ENCODE results near the gene CENPT.
"Not testable (repeated sequence)": the region's sequence is repeated elsewhere in the genome, so short reads cannot be mapped to it uniquely, and the experiment has no call there.

The CENPT gene

DNA sequence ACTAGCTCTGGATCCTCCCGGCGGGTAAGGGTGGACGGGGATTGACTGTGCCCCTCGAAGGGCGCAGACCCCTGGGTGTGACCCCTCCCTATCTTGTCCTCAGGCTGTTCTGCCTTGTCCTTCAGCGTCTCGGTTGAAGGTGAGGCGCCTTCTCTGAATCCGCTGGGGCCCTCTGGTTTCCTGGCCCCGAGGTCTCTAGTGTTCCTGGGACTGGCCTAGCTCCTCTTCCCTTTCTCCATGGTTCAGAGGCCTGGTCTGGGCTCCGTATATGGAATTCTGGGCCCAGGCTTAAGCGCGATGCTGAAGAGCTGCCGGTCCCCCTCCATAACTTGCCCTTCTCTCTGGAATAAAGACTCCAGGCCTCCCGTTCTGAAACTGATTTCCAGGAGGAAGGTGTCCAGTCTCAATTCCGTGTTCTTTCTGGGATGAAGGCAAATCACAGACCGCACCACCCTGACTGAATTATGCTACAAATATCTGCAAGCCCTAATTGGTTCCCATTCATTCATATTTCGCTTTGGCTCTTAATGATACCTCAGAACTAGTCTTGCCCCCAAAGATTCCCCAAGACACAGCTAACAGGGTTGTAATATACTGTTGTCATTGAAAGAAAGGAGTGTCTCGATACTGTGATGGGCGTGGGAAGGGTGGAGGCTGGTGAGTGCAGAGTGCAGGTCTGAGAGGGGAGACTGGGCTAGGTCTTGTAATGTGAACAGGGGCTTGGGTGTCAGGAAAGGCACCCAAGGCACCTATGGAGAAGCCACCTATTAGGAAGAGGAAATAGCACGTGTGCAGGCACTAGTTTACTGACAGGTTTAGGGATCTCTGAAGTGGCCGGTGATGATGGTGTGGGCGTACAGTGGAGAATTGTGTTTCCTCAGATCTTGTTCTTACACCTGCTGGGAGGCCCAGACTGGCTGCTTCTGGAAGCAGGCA lies 26.2 kb upstream of the CENPT start:
- no peak for DNase-seq (ENCODE audit: low read depth)

DNA sequence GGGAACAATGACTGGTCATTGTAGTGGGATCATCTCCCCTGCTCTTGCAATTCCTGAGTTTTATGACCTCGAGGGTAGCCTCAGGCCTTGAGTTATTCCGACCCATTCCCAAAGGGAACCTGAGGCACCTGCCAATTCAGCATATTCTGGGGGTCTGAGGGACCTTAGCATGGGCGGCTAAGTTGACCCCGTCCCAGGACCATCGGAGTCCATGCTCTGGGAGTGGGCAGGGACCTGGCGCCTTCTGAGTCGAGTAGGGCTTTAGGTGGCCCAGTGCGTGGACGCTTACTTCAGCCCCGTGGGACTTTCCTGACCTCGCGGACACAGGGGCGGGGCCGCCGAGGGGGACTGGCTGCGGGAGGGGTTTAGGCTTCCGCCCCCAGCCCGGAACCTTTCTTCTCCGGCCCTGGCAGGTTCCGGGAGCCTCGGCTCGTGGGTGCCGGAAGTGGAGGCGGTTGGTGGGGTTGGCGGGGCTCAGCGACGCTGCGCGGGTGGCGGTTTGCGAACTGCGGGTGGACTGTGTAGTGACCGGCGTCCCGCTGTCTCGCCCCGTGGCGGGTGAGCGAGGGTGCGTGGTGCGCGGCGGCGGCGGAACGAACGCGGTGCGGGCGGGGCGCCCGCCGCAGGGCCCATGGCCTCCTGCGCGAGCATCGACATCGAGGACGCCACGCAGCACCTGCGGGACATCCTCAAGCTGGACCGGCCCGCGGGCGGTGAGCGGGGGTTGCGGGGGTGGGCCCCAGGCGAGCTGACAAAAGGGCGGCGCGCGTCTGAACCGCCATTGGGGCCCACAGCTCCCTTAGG lies 25.3 kb upstream of the CENPT start, which contains the start of gene EDC4:
TSS of gene EDC4 (plus strand) at position 422 of the 804 bp plus-strand sequence. CDS start at position 632, 210 bp downstream.
- DNase-seq (ENCODE audit: low read depth) = no peak

DNA sequence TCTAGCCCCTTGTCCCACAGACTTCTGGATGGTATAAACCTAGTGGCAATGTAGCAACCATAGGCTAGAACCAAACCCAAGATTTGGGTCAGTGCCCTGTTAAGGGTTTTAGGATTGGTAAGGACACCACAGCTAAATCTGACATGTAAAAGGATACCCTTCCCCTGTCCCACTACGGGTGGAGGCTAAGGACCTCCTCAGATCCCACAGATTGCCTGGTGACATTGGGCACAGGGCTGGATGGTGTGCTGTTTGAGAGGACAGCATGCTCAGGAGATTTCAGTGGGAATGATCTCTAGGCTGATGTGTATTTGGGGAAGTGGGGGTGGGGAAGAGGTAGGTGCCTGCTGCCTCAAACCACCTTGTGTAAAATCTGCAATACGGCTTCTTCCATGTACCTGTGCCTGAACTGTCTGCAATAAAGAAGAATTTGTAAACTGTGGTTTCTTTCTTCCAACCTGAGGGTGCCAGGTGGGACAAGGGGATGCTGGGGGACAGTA lies 24.7 kb upstream of the CENPT start:
- DNase-seq (ENCODE audit: low read depth) = no peak

DNA sequence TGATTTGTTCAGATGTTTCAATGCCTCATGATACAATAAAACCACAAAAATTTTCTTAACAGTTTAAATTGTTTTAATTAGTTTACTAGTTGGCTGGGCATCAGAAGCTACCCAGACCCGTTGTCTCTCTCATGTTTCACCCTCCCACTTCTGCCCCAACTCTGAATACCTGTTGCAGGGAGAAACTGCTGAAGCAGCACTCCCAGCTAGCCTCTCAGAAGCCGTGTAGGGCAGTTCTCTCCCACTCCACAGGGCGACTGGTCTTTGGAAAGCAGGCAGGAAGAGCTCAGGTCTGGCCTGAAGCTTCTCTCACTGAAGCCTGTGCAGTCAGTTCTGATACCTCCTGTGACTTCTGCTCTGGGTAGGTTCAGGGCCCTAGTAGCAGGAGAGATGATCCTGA lies 23.8 kb upstream of the CENPT start:
- no peak for DNase-seq (ENCODE audit: low read depth)

DNA sequence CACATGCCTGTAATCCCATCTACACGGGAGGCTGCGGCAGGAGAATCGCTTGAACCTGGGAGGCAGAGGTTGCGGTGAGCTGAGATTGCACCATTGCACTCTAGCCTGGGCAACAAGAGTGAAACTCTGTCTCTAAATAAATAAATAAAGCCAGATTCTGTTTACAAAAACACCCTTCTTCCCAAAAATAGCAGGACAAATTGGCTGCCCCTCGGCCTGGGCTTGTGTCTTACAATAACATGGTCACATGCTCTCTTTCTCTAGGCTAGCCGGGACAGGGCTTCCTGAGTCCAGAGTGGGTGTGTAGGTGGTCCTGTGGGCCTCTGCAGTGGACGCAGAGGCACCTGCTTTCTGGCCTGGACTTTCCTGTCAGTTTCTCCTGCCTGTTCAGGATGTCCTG lies 22.2 kb upstream of the CENPT start:
- no peak for DNase-seq (ENCODE audit: low read depth)

DNA sequence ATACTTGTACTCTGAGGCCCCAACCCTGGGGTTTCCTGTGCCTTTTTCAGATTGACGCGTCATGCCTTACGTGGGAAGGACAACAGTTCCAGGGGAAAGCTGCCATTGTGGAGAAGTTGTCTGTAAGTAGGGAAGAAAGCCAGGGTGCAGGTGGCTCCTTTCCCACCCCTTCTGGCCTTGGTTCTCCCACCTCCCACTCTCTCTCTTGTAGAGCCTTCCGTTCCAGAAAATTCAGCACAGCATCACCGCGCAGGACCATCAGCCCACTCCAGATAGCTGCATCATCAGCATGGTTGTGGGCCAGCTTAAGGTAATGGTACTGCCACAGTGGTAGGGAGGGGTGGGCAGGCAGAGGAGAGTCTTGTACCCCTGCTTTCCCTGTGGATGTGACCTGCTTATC lies 20.8 kb upstream of the CENPT start:
- no peak for DNase-seq (ENCODE audit: low read depth)

DNA sequence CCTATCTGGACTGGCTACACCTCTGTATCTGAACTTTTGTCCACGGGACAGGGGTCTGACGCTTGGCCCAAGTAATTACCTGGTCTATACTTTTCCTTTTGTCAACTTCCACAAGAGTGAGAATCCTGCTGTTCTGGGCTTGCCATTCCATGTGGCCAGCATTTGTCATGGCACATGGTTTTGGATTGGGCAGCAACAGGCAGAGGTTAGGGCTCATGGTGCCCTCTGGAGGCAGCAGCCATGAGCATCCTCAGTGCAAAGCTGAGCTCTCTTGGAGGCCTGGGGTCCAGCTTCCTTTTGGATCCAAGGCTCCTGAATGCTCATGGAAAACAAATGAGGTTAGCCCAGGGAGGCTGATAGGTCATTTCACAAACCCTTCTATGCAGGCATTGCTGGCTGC lies 17.8 kb upstream of the CENPT start:
- DNase-seq (ENCODE audit: low read depth) = no peak

DNA sequence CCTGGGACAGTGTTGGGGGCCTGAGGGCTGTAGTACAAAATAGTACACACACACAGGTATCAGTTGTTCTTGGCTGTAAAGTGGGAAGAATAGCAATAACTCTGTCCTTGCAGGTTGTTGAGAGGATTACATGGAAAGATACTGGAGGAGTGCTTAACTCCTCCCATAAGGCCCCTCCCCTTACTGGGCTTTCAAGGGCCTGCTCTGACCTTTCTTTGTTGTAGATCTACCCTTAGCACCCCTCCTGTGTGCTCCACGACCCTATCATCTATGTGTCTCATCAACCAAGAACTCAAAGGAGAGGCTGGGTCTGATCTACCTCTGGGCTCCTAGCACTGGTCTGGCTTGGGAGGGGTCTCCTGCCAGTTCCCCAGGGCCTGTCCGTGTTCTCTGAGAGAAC lies 17.1 kb upstream of the CENPT start:
- DNase-seq (ENCODE audit: low read depth) = no peak

DNA sequence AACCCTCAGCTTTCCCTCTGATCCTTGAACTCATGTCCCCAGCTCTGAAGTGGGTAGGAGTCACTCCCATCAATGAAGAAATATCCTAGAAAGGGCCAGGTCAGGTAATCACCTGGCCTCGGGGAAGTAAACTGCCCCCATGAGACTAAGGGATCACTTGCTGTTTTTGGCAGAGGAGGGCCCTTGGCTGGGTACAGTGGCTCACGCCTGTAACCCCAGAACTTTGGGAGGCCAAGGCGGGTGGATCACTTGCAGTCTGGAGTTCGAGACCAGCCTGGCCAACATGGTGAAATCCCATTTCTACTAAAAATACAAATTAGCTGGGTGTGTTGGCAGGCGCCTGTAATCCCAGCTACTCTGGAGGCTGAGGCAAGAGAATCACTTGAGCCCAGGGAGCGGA lies 16.6 kb upstream of the CENPT start:
- not testable (repeated sequence) for DNase-seq (ENCODE audit: low read depth)

DNA sequence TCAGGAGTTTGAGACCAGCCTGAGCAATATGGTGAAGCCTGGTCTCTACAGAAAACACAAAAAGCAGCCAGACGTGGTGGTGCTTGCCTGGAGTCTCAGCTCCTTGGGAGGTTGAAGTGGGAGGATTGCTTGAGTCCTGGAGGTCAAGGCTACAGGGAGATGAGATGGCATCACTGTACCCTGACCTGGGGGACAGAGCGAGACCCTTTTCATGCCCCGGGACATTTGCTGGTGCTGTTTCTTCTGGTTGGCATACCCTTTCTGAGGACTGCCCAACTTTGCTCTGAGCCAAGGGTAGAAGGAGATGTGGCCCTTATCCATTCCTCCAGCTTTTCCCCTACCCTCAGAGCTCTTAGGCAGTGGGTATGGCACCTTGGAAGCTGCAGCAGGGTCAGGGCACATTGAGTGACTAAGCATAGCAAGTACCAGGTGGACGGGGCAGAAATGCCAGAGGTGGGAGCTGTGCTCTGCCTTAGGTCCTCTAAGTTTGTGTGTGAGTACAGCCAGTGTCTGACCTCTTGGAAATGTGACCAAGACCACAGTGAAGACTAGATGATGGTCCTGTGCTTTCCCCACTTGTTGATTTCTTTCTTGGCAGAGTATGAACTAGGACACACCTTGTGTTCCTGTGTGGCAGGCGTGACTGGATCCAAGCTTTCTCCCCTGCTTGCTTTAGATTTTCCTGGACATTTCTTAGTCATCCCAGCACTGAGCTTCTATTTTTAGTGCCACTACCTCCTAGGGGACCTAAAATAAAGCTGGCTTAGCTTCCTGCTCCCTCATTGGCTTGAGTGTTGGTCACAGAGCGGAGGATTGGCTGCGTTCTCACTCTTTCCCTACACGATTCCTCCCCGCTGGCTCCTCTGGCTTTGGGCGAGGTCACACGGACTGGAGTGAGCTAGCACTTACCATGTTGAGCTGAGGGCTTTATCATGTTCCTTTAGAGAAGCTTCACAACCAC lies 15.4 kb upstream of the CENPT start:
- no peak for DNase-seq (ENCODE audit: low read depth)

DNA sequence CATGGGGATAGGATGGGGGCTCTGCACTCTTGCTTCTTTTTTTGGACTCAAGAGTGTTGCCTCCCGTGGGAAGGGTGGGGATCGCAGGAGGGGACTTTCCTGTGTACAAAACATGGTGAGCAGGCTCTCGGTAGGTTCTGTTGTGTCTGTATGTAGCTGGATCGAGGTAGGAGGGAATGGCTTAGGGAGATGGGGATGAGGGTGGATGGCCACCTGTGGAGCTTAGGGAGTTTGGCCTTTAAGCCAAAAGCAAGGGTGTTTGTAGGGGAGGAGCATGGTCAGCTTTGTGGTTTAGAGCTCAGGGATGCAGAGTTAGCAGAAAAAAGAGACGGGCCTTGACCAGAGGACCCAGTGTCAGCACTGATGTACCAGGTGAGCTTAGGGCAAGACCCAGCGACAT lies 14.4 kb upstream of the CENPT start:
- DNase-seq (ENCODE audit: low read depth) = no peak

DNA sequence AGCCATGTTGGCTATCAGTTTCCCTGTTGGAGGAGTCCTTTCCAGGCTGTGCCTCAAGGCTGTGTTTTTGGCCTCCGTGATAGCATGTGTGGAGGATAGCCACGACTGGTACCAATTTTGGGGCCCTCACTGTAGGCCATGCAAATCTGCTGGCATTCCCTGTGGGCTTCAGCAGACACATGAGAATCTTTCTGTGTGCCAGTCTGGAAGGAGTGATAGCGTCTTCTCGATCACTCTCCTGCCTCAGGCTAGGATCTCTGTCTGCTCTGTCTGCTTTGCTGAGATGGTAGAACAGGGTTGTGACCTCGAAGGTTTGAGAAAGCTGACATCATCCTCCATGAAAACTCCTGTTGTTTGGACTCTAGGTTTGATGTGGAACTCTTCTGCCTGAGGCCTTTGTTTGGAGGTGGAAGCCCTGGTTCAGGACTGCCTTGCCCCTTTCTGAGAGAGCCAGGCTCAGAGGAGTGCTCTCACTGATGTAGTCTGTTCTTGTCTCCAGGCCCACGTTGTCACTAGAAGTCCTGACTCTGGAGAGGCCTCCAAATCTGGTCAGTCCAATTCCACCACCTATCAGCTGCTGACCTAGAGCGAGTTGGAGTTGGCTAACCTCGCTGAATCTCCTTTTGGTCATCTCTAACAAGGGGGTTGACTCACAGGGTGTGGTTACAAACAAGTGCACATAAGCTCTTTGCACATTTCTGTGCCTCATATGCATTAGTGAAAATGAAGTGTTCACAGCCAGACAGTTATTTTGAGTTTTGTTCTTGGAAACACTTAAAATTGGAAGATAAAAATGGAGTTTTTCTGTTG lies 13.3 kb upstream of the CENPT start:
- no peak for DNase-seq (ENCODE audit: low read depth)

DNA sequence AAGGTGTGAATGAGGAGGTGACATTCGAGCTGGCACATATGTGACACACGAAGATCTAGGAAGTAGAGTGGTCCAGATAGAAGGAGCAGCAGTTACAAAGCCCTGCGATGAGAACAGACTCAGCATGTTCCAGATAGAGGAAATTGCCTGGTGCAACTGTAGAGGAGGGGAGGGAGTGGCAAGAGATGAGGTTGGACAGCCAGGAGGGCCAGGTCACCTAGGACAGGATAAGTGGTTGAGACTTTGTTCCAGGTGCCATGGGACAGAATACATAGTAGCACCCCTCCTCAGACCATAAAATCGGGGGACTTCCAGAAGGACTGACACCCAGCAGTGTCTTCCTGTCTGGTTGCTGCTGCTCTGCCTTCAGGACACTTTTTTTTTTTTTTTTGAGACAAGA lies 11.0 kb upstream of the CENPT start:
- no peak for DNase-seq (ENCODE audit: low read depth)

DNA sequence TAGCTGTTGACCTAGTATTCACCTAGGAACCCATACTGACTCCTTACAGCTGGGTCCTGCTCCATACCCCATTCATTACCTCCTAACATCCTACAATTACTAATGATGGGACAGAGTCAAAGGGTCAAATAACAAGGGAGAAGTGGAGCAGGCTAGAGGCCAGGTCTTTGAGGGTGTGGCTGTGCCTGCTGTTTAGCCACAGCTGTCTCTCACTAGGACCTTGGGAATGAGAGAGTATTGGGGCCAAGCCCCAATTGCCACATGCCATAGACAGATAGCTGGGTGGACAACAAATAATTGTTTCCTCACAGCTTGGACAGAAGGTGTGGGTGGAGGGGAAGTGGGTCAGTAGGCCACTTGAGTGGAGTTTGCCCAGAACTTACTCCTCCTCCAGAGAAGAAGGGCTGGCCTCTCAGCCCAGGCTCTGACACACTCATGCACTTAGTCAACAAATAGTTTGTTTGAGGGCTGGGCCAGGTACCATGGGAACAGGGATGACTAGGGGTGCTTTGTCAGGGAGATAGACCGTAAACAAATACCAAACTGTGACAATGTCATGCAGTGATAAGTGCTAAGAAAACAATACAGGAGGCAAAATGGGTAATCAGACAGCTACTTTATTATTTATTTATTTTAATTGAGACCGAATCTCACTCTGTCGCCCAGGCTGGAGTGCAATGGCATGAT lies 10.2 kb upstream of the CENPT start:
- DNase-seq (ENCODE audit: low read depth) = peak; percentile 99

DNA sequence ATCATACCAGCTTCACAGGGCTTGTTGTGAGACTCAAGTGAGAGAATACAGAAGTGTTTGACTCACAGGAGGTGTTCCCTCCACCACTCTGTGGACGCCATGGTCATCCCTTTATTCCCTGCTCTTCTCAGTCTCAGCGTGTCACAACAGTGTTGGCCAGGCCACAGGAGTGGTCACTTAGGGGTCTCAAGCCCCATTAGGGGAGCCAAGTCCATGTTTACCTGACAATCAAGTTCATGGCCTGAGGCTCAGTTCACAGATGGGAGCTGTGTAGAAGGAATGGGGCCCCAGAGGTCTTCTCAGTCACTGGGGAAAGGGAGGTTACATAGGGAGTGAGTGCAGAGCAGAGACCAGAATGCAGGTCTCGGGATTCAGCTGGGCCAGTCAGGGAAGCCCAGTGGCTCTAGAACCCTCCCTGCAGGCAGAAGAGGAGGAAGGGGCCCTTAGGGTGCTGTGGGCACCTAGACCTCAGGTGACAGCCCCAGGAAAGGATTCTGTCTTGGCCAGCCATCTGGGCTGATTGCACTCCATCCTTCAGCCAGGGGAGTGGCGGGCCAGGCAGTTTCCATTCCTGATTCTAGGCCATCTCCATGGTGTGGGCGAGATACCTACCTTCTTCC lies 9.5 kb upstream of the CENPT start:
- no peak for DNase-seq (ENCODE audit: low read depth)

DNA sequence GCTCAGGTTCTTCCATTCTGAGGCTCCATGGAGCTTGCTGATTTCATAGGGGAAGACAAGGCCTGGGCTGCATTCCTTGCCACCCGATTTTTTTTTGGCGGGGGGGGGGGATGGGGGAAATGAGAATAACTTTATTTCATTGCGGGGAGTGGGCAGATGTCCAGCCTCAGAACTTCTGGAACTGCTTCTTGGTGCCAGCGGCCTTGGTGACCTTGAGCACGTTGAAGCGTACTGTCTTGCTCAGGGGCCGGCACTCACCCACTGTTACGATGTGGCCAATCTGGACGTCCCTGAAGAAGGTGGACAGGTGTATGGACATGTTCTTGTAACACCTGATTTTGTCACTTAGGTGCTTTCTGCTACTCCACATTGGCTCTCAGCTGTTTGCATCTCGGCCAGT lies 8.3 kb upstream of the CENPT start:
- no peak for DNase-seq (ENCODE audit: low read depth)

DNA sequence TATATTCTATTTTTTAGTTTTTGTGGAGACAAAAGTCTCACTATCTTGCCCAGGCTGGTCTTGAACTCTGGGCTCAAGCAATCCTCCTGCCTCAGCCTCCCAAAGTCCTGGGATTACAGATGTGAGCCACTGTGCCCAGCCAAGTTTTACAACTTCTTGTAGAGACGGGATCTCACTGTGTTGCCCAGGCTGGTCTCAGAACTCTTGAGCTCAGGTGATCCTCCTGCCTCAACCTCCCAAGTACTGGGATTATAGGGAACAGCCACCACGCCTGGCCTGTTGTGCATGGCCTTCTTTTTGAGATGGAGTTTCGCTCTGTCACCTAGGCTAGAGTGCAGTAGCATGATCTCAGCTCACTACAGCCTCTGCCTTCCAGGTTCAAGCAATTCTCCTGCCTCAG lies 6.2 kb upstream of the CENPT start:
- DNase-seq (ENCODE audit: low read depth) = no peak

DNA sequence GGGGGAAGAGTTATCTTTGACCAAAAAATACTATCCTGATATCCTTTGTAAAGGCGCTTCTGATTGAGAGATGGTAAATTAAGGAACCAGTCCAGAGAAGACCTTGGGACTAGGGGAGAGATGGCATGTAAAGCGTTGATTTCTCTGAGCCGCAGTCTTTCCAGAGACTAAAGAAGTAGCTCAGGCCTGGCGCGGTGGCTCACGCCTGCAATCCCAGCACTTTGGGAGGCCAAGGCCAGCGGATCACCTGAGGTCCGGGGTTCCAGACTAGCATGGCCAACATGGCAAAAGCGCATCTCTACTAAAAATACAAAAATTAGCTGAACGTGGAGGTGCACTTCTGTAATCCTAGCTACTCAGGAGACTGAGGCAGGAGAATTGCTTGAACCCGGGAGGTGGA lies 625 bp upstream of the CENPT start:
- no peak for DNase-seq (ENCODE audit: low read depth)

DNA sequence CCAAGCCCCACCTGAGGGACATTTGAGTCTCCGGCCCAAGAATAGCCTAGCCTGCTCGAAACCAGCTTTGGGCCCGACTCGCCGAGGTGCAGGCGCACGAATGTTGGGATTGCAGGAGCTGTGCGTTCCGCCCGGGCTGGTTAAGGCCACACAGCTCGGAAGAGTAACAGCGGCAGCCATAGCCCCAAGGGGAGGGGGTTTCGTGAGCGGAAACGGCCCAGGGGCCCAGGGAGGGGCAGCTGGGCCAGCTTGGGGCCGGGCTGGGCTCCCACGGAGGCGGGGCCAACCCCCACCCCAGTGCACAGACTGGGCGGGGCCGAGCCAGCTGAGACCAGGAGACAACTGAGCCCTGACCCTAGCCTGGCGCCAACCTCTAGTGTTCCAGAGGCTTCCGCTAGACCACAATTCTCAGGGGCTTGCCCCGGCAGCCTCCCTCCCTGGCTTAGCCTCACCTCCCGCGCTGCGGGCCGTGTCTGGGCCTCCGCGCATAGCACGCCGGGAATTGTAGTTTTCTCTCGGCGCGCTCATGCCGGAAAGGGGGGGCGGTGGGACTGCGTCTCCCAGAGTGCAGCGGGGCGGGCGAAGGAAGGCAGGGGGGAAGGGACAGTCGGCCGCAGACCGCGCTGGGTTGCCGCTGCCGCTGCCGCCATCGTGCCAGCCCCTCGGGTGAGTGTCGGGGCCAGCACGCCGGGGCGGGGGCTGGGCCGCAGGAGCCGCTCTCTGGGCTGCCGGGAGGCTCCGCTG lies 1.0 kb downstream of the CENPT start, which contains the start of gene NUTF2:
TSS of gene NUTF2 (plus strand) at position 614 of the 744 bp plus-strand sequence. CDS start 18,198 bp downstream, outside the sequence.
- DNase-seq (ENCODE audit: low read depth) = peak; percentile 64

Data from GM04503 (cell line).